IPS-18a (cell line): ENCODE data around the gene KCNQ1.

Experiments
- H3K27ac ChIP-seq: one replicate; pipeline ENCODE4 v1.5.1; 2013; ENCODE audit warnings: low read length
- H3K27me3 ChIP-seq: one replicate; pipeline ENCODE4 v1.6.1; 2013; ENCODE audit warnings: mild to moderate bottlenecking, low read length; ENCODE audit not compliant: control insufficient read depth, insufficient read depth
- H3K36me3 ChIP-seq: one replicate; pipeline ENCODE4 v1.6.1; 2013; ENCODE audit warnings: low read depth, low read length; ENCODE audit not compliant: control insufficient read depth
- H3K4me1 ChIP-seq: one replicate; pipeline ENCODE4 v1.6.1; 2013; ENCODE audit warnings: low read depth, low read length; ENCODE audit not compliant: control insufficient read depth
- H3K4me3 ChIP-seq: one replicate; pipeline ENCODE4 v1.5.1; 2013; ENCODE audit warnings: low read length
- H3K9ac ChIP-seq: one replicate; pipeline ENCODE4 v1.6.1; 2013; ENCODE audit warnings: mild to moderate bottlenecking, low read length, moderate library complexity
- H3K9me3 ChIP-seq: one replicate; pipeline ENCODE4 v1.6.1; 2013; ENCODE audit warnings: low read depth, low read length; ENCODE audit not compliant: control insufficient read depth

KCNQ1 gene

GRCh38 chr11:2431395-2431794 is 13.4 kb upstream of the KCNQ1 start:
- Histone ChIP-seq H3K9ac (no peak overlapping the region), H3K27me3 (no peaks in the 10 kb centered on the region), H3K36me3 (no peaks in the 10 kb centered on the region)

GRCh38 chr11:2432171-2432621 is 12.6 kb upstream of the KCNQ1 start:
- no peak overlapping the region for H3K9ac ChIP-seq

More at GRCh38 chr11:2431395-2431794, 13.4 kb upstream of the KCNQ1 start:
- Histone ChIP-seq H3K4me1 (no peaks in the 10 kb centered on the region), H3K27ac (no peak overlapping the region), H3K9me3 (no peaks in the 10 kb centered on the region), H3K4me3 (no peak overlapping the region)

GRCh38 chr11:2432628-2433071 is 12.2 kb upstream of the KCNQ1 start:
- H3K36me3 ChIP-seq = no peaks in the 10 kb centered on the region
- H3K4me1 ChIP-seq = no peaks in the 10 kb centered on the region
- no peak overlapping the region for H3K9ac ChIP-seq
- no peak overlapping the region for H3K27ac ChIP-seq
- peaks cover 5% of the 10 kb centered on the region for H3K27me3 ChIP-seq
- H3K9me3 ChIP-seq = no peaks in the 10 kb centered on the region
- H3K4me3 ChIP-seq = no peak overlapping the region

More at GRCh38 chr11:2432171-2432621, 12.6 kb upstream of the KCNQ1 start:
- no peaks in the 10 kb centered on the region for H3K9me3 ChIP-seq
- no peak overlapping the region for H3K27ac ChIP-seq
- H3K27me3 ChIP-seq = peaks cover 1% of the 10 kb centered on the region
- H3K36me3 ChIP-seq = no peaks in the 10 kb centered on the region
- no peak overlapping the region for H3K4me3 ChIP-seq
- H3K4me1 ChIP-seq = no peaks in the 10 kb centered on the region

GRCh38 chr11:2433106-2433925 is 11.5 kb upstream of the KCNQ1 start:
- H3K4me3 ChIP-seq = no peak overlapping the region
- no peaks in the 10 kb centered on the region for H3K36me3 ChIP-seq

GRCh38 chr11:2434008-2434407 is 10.8 kb upstream of the KCNQ1 start:
- no peaks in the 10 kb centered on the region for H3K9me3 ChIP-seq
- peaks cover 17% of the 10 kb centered on the region for H3K27me3 ChIP-seq
- H3K9ac ChIP-seq = no peak overlapping the region
- no peaks in the 10 kb centered on the region for H3K36me3 ChIP-seq
- no peak overlapping the region for H3K4me3 ChIP-seq
- no peaks in the 10 kb centered on the region for H3K4me1 ChIP-seq
- no peak overlapping the region for H3K27ac ChIP-seq

More at GRCh38 chr11:2433106-2433925, 11.5 kb upstream of the KCNQ1 start:
- H3K9me3 ChIP-seq = no peaks in the 10 kb centered on the region
- no peak overlapping the region for H3K27ac ChIP-seq
- H3K4me1 ChIP-seq = no peaks in the 10 kb centered on the region
- H3K27me3 ChIP-seq = peaks cover 10% of the 10 kb centered on the region
- no peak overlapping the region for H3K9ac ChIP-seq

GRCh38 chr11:2434506-2435255 is 10.1 kb upstream of the KCNQ1 start:
- Histone ChIP-seq H3K4me1 (no peaks in the 10 kb centered on the region), H3K4me3 (no peak overlapping the region)

GRCh38 chr11:2435288-2436012 is 9.4 kb upstream of the KCNQ1 start:
- H3K27me3 ChIP-seq = peaks cover 17% of the 10 kb centered on the region
- no peak overlapping the region for H3K9ac ChIP-seq
- H3K27ac ChIP-seq = no peak overlapping the region
- no peaks in the 10 kb centered on the region for H3K36me3 ChIP-seq
- no peak overlapping the region for H3K4me3 ChIP-seq
- no peaks in the 10 kb centered on the region for H3K4me1 ChIP-seq
- no peaks in the 10 kb centered on the region for H3K9me3 ChIP-seq

More at GRCh38 chr11:2434506-2435255, 10.1 kb upstream of the KCNQ1 start:
- H3K27me3 ChIP-seq = peaks cover 17% of the 10 kb centered on the region
- no peak overlapping the region for H3K9ac ChIP-seq
- no peak overlapping the region for H3K27ac ChIP-seq
- H3K36me3 ChIP-seq = no peaks in the 10 kb centered on the region
- no peaks in the 10 kb centered on the region for H3K9me3 ChIP-seq

- H3K27ac ChIP-seq = no peak overlapping the region
- no peaks in the 10 kb centered on the region for H3K9me3 ChIP-seq
- H3K36me3 ChIP-seq = no peaks in the 10 kb centered on the region
- no peak overlapping the region for H3K4me3 ChIP-seq
- no peaks in the 10 kb centered on the region for H3K4me1 ChIP-seq
- no peak overlapping the region for H3K9ac ChIP-seq
- H3K27me3 ChIP-seq = peaks cover 17% of the 10 kb centered on the region
Observed at GRCh38 chr11:2436013-2436520, 8.7 kb upstream of the KCNQ1 start.

- no peaks in the 10 kb centered on the region for H3K36me3 ChIP-seq
- H3K4me1 ChIP-seq = no peaks in the 10 kb centered on the region
- H3K9me3 ChIP-seq = no peaks in the 10 kb centered on the region
- H3K27me3 ChIP-seq = peaks cover 17% of the 10 kb centered on the region
- H3K4me3 ChIP-seq = no peak overlapping the region
- no peak overlapping the region for H3K27ac ChIP-seq
- H3K9ac ChIP-seq = no peak overlapping the region
Observed at GRCh38 chr11:2436521-2437031, 8.2 kb upstream of the KCNQ1 start.

- no peaks in the 10 kb centered on the region for H3K4me1 ChIP-seq
- H3K27me3 ChIP-seq = peaks cover 26% of the 10 kb centered on the region
- H3K4me3 ChIP-seq = no peak overlapping the region
- no peak overlapping the region for H3K27ac ChIP-seq
- no peak overlapping the region for H3K9ac ChIP-seq
- H3K9me3 ChIP-seq = no peaks in the 10 kb centered on the region
- H3K36me3 ChIP-seq = no peaks in the 10 kb centered on the region
Observed at GRCh38 chr11:2437516-2437915, 7.3 kb upstream of the KCNQ1 start.

- H3K36me3 ChIP-seq = no peaks in the 10 kb centered on the region
- no peak overlapping the region for H3K27ac ChIP-seq
- H3K9ac ChIP-seq = no peak overlapping the region
- H3K27me3 ChIP-seq = peaks cover 44% of the 10 kb centered on the region
- no peak overlapping the region for H3K4me3 ChIP-seq
- no peaks in the 10 kb centered on the region for H3K4me1 ChIP-seq
- no peaks in the 10 kb centered on the region for H3K9me3 ChIP-seq
Observed at GRCh38 chr11:2439820-2440219, 5.0 kb upstream of the KCNQ1 start.
